ENCODE results near the gene DICER1.

The DICER1 gene

DNA sequence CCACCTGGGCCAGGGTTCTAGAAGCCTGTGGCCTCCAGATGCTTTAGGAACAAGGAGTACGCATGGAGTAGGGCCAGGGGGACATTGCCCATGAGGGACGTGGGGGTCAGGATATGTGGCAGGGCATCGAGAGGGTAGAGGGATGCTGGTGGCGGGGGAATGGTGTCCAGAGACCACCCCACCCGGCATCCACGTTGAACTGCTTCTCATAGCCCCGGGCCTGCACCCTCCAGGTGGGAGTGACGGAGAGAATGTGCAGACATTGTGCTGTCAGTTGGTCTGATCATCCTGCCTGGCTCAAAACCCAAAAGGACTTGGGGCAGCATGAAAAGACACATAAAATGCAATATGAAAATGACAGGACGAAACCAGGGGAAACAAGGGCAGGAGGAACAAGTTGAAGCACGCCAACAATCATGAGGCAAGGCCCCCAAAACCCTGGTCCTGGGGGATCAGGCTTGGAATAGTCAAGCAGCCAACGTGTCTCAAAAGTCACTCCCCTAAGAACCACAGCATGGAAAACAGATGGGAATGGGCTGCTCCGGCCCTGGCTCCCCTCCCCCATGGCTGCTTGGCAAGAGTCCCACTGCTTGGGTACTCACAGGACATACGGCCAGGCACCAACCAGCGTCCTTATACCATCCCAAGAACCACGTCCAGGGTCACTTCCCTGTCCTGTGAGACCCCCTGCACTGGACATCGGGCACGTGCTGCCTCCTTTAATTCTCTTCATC is 117.9 kb downstream of the DICER1 start:
- DNase-seq (ENCODE audit: low spot score), result no peak

DNA sequence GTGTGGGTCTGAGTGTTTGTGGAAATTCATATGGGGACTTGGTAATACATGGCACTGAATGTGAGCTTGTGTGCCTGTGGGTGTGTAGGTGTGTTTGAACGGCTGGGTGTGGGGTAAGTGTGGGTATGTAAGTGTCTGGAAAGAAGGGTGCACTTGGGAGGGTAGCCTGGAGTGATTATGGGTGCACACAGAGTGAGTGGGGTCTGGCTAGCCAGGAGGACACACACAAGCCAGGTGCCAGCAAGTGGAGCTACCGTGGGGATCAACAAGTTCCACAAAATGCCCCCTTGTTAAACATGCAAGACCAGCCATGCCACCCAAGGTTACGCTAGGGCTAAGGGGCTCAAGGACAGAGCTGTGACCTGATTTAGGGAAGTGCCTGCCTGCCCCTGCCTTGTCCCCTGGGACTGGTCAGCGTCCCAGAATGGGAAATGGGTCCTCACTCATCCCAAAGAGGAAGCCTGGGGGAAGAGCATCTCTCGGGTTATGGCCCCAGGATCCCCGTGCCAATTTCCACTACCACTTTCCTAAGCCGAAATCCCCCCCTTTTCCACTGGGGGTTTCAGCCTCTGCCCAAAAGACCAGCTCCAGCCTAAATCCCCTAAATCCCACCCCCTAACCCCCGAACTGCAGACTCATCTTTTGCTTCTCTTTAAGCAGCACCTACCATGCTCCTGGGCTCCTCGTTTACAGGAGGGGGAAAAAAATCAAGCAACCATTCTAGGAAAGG is 118.6 kb downstream of the DICER1 start:
- DNase-seq (ENCODE audit: low spot score), result no peak

DNA sequence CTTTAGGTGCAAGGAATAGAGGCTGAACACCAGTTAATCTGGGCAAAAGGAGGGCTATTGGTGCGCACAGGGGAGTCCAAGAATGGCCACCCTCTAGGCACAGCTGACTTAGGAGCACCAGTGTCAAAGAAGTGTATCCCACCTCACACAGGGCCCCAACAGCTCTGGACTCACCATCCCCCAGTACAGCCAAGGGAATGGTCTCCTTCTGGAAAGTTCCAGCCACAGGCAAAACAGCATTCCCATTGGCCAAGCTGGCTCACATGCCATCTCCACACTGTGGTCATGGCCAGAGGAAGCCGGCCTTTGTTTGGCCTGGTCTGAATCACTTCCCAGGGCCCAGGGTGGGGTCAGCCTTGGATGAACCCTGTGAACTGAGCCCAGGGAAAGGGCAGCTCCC is 120.1 kb downstream of the DICER1 start:
- DNase-seq (ENCODE audit: low spot score), result no peak

Data from RKO (cell line).